ENCODE measurements around the gene SLC27A2. TPM values are rescaled to one million over a fixed set of nuclear protein-coding genes. Genes with fewer than 3 reads are reported as not detected.

The SLC27A2 gene
- total and polyA plus RNA-seq, 4 donors: 80.2 to 504 (median 216) TPM

DNA sequence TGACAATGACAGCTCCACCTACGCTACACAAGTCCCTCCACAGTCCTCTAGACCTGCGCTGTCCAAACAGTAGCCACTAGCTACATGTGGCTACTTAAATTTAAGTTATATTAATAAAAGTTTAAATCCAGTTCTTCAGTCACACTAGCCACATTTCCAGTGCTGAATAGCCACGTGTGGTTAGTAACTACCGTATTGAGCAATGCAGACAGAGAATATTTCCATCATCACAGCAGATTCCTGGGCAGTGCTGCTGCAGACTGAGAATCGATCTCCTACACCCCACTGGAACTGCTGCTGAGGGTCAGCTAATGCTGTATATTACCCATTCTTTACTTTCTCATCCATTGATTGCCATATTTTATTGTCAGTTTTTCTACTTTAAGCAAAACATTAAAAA, 42.6 kb downstream of the SLC27A2 start:
- TF ChIP-seq, protein P1, sequence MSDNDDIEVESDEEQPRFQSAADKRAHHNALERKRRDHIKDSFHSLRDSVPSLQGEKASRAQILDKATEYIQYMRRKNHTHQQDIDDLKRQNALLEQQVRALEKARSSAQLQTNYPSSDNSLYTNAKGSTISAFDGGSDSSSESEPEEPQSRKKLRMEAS (IDR thresholded peaks at IDR 0.05): peak; percentile 82
- TF ChIP-seq, protein P2, sequence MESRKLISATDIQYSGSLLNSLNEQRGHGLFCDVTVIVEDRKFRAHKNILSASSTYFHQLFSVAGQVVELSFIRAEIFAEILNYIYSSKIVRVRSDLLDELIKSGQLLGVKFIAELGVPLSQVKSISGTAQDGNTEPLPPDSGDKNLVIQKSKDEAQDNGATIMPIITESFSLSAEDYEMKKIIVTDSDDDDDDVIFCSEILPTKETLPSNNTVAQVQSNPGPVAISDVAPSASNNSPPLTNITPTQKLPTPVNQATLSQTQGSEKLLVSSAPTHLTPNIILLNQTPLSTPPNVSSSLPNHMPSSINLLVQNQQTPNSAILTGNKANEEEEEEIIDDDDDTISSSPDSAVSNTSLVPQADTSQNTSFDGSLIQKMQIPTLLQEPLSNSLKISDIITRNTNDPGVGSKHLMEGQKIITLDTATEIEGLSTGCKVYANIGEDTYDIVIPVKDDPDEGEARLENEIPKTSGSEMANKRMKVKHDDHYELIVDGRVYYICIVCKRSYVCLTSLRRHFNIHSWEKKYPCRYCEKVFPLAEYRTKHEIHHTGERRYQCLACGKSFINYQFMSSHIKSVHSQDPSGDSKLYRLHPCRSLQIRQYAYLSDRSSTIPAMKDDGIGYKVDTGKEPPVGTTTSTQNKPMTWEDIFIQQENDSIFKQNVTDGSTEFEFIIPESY (IDR thresholded peaks at IDR 0.05): peak; percentile 40
- TF ChIP-seq HNF4A (conservative IDR thresholded peaks at IDR 0.05): peak; percentile 43 to 58
- peak; percentile 97 for TF ChIP-seq REST (IDR thresholded peaks at IDR 0.05)
- no peak for TF ChIP-seq CTCF (IDR thresholded peaks at IDR 0.05; ENCODE audit: low read depth, low read length, missing input control)
- TF ChIP-seq, protein P3, sequence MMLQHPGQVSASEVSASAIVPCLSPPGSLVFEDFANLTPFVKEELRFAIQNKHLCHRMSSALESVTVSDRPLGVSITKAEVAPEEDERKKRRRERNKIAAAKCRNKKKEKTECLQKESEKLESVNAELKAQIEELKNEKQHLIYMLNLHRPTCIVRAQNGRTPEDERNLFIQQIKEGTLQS (IDR thresholded peaks at IDR 0.05): peak; percentile 15
- peak in 1 of 2 donors; percentile 30 for TF ChIP-seq EGR1 (IDR thresholded peaks at IDR 0.05; ENCODE audit: low read depth in 2 of 2)
- TF ChIP-seq RAD21 (IDR thresholded peaks at IDR 0.05): peak in 1 of 2 donors; percentile 50
- TF ChIP-seq RXRA (IDR thresholded peaks at IDR 0.05): peak; percentile 32 to 77
- TF ChIP-seq TAF1 (conservative IDR thresholded peaks at IDR 0.05): no peak
- peak; percentile 56 for TF ChIP-seq SP1 (IDR thresholded peaks at IDR 0.05)
- TF ChIP-seq JUND (IDR thresholded peaks at IDR 0.05): no peak
- Histone ChIP-seq H3K36me3 (ENCODE audit: control insufficient read depth in 4 of 4, insufficient read depth in 3 of 4, low read depth in 1 of 4, low read length in 3 of 4) (peaks cover 0 to 41% (median 28%) of the 10 kb centered on the region in 4 donors), H3K4me3 (ENCODE audit: low read depth in 1 of 3, low read length in 3 of 3) (no peak overlapping the region), H3K27me3 (ENCODE audit: control insufficient read depth in 4 of 4, insufficient read depth in 4 of 4, low read length in 3 of 4) (no peaks in the 10 kb centered on the region), H3K4me1 (ENCODE audit: control insufficient read depth in 4 of 4, insufficient read depth in 4 of 4, low read length in 3 of 4) (peaks cover 3 to 31% (median 23%) of the 10 kb centered on the region in 4 donors), H3K27ac (ENCODE audit: low read depth in 1 of 2, low read length in 2 of 2) (peak overlapping the region; percentile 46 to 50), H3K9me3 (ENCODE audit: control insufficient read depth in 4 of 4, low read length in 3 of 4) (no peaks in the 10 kb centered on the region), H3K9ac (ENCODE audit: low read depth in 1 of 2, low read length in 2 of 2) (no peak overlapping the region)
- WGBS: 54% methylated on average over 5 of the region's 5 CpGs
- DNase-seq (ENCODE audit: low spot score): no peak

GRCh38 chr15:50225057-50225456, 43.1 kb downstream of the SLC27A2 start:
- Histone ChIP-seq H3K4me1 (ENCODE audit: control insufficient read depth in 4 of 4, insufficient read depth in 4 of 4, low read length in 3 of 4) (peaks cover 3 to 31% (median 23%) of the 10 kb centered on the region in 4 donors), H3K9me3 (ENCODE audit: control insufficient read depth in 4 of 4, low read length in 3 of 4) (no peaks in the 10 kb centered on the region), H3K36me3 (ENCODE audit: control insufficient read depth in 4 of 4, insufficient read depth in 3 of 4, low read depth in 1 of 4, low read length in 3 of 4) (peaks cover 0 to 43% (median 28%) of the 10 kb centered on the region in 4 donors), H3K27me3 (ENCODE audit: control insufficient read depth in 4 of 4, insufficient read depth in 4 of 4, low read length in 3 of 4) (no peaks in the 10 kb centered on the region), H3K27ac (ENCODE audit: low read depth in 1 of 2, low read length in 2 of 2) (no peak overlapping the region), H3K9ac (ENCODE audit: low read depth in 1 of 2, low read length in 2 of 2) (no peak overlapping the region), H3K4me3 (ENCODE audit: low read depth in 1 of 3, low read length in 3 of 3) (no peak overlapping the region)
- no peak for DNase-seq (ENCODE audit: low spot score)
- TF ChIP-seq FOXA1 (IDR thresholded peaks at IDR 0.05) (no peak), JUND (IDR thresholded peaks at IDR 0.05) (no peak), REST (IDR thresholded peaks at IDR 0.05) (no peak), RAD21 (IDR thresholded peaks at IDR 0.05) (no peak), HNF4G (IDR thresholded peaks at IDR 0.05) (no peak), HNF4A (conservative IDR thresholded peaks at IDR 0.05) (no peak), SP1 (IDR thresholded peaks at IDR 0.05) (no peak), RXRA (IDR thresholded peaks at IDR 0.05) (no peak), FOXA2 (IDR thresholded peaks at IDR 0.05) (no peak), GABPA (IDR thresholded peaks at IDR 0.05 in 1 of 2, conservative IDR thresholded peaks at IDR 0.05 in 1 of 2) (no peak)
- TF ChIP-seq, protein P1 (IDR thresholded peaks at IDR 0.05): no peak
- TF ChIP-seq, protein P2 (IDR thresholded peaks at IDR 0.05): no peak
- 96% methylated on average over 1 of the region's 1 CpG for WGBS
